Activated T-cell treated with anti-CD3 and anti-CD28 coated beads, Interleukin-2, amount 50 U/mL, for 24 hours (primary cell): ENCODE data around the gene MAS1L.

Source experiments
- DNase-seq: peaks from one replicate; pipeline ENCODE4 v3.0.0-alpha.2; 2020
- H3K27ac Mint-ChIP-seq: 2 replicates; pipeline ENCODE4 v1.8.0; 2020; ENCODE audit warnings: mild to moderate bottlenecking, mixed read lengths
- H3K27me3 Mint-ChIP-seq: 2 replicates; pipeline ENCODE4 v1.8.0; 2020; ENCODE audit warnings: mixed read lengths
- H3K36me3 Mint-ChIP-seq: 2 replicates; pipeline ENCODE4 v1.8.0; 2020; ENCODE audit warnings: low read depth, mixed read lengths
- H3K4me1 Mint-ChIP-seq: 2 replicates; pipeline ENCODE4 v1.8.0; 2020; ENCODE audit warnings: low read depth, mixed read lengths
- H3K4me3 Mint-ChIP-seq: 2 replicates; pipeline ENCODE4 v1.8.0; 2020; ENCODE audit warnings: mild to moderate bottlenecking, moderate library complexity, mixed read lengths
- H3K9me3 Mint-ChIP-seq: 2 replicates; pipeline ENCODE4 v1.8.0; 2020; ENCODE audit warnings: mixed read lengths

Gene MAS1L

GRCh38 chr6:29501106-29501505 lies 13.3 kb upstream of the MAS1L start:
- Mint-ChIP-seq H3K4me1 (no peaks in the 10 kb centered on the region), H3K36me3 (no peaks in the 10 kb centered on the region), H3K27ac (no peak overlapping the region), H3K4me3 (no peak overlapping the region), H3K9me3 (no peaks in the 10 kb centered on the region), H3K27me3 (peaks cover 55% of the 10 kb centered on the region)
- no peak for DNase-seq

GRCh38 chr6:29500594-29500993 lies 12.8 kb upstream of the MAS1L start:
- no peak overlapping the region for H3K27ac Mint-ChIP-seq

GRCh38 chr6:29499704-29500103 lies 11.9 kb upstream of the MAS1L start:
- Mint-ChIP-seq H3K27me3 (peaks cover 52% of the 10 kb centered on the region), H3K4me3 (no peak overlapping the region), H3K4me1 (no peaks in the 10 kb centered on the region)

More at GRCh38 chr6:29500594-29500993, 12.8 kb upstream of the MAS1L start:
- no peaks in the 10 kb centered on the region for H3K9me3 Mint-ChIP-seq
- H3K36me3 Mint-ChIP-seq: no peaks in the 10 kb centered on the region
- no peak overlapping the region for H3K4me3 Mint-ChIP-seq
- no peaks in the 10 kb centered on the region for H3K4me1 Mint-ChIP-seq
- no peak for DNase-seq
- H3K27me3 Mint-ChIP-seq: peaks cover 53% of the 10 kb centered on the region

GRCh38 chr6:29496961-29497360 lies 9.2 kb upstream of the MAS1L start:
- no peaks in the 10 kb centered on the region for H3K36me3 Mint-ChIP-seq
- H3K4me1 Mint-ChIP-seq: no peaks in the 10 kb centered on the region
- H3K4me3 Mint-ChIP-seq: no peak overlapping the region
- no peak overlapping the region for H3K27ac Mint-ChIP-seq
- H3K27me3 Mint-ChIP-seq: peaks cover 43% of the 10 kb centered on the region
- DNase-seq: no peak
- no peaks in the 10 kb centered on the region for H3K9me3 Mint-ChIP-seq

More at GRCh38 chr6:29499704-29500103, 11.9 kb upstream of the MAS1L start:
- Mint-ChIP-seq H3K9me3 (no peaks in the 10 kb centered on the region), H3K36me3 (no peaks in the 10 kb centered on the region), H3K27ac (no peak overlapping the region)
- DNase-seq: no peak

- DNase-seq: no peak
- no peak overlapping the region for H3K27ac Mint-ChIP-seq
- no peaks in the 10 kb centered on the region for H3K36me3 Mint-ChIP-seq
- H3K27me3 Mint-ChIP-seq: peaks cover 35% of the 10 kb centered on the region
- H3K4me1 Mint-ChIP-seq: no peaks in the 10 kb centered on the region
- H3K9me3 Mint-ChIP-seq: no peaks in the 10 kb centered on the region
- no peak overlapping the region for H3K4me3 Mint-ChIP-seq
Measured at GRCh38 chr6:29495571-29495970, 7.8 kb upstream of the MAS1L start.

- no peaks in the 10 kb centered on the region for H3K36me3 Mint-ChIP-seq
- H3K27me3 Mint-ChIP-seq: peaks cover 26% of the 10 kb centered on the region
- no peak overlapping the region for H3K4me3 Mint-ChIP-seq
- no peaks in the 10 kb centered on the region for H3K4me1 Mint-ChIP-seq
- no peak overlapping the region for H3K27ac Mint-ChIP-seq
- no peak for DNase-seq
- H3K9me3 Mint-ChIP-seq: no peaks in the 10 kb centered on the region
Measured at GRCh38 chr6:29494131-29494530, 6.4 kb upstream of the MAS1L start.

GRCh38 chr6:29493261-29493660 lies 5.5 kb upstream of the MAS1L start:
- H3K9me3 Mint-ChIP-seq: no peaks in the 10 kb centered on the region
- no peak overlapping the region for H3K27ac Mint-ChIP-seq
- H3K36me3 Mint-ChIP-seq: no peaks in the 10 kb centered on the region
- no peaks in the 10 kb centered on the region for H3K4me1 Mint-ChIP-seq
- H3K27me3 Mint-ChIP-seq: peaks cover 22% of the 10 kb centered on the region
- no peak for DNase-seq
- no peak overlapping the region for H3K4me3 Mint-ChIP-seq

- Mint-ChIP-seq H3K4me3 (no peak overlapping the region), H3K27ac (no peak overlapping the region), H3K27me3 (peaks cover 29% of the 10 kb centered on the region), H3K36me3 (no peaks in the 10 kb centered on the region), H3K4me1 (no peaks in the 10 kb centered on the region), H3K9me3 (no peaks in the 10 kb centered on the region)
- no peak for DNase-seq
Measured at GRCh38 chr6:29491574-29491973, 3.8 kb upstream of the MAS1L start.

- Mint-ChIP-seq H3K4me3 (no peak overlapping the region), H3K27me3 (peaks cover 32% of the 10 kb centered on the region), H3K27ac (no peak overlapping the region), H3K4me1 (no peaks in the 10 kb centered on the region), H3K9me3 (no peaks in the 10 kb centered on the region), H3K36me3 (no peaks in the 10 kb centered on the region)
- no peak for DNase-seq
Measured at GRCh38 chr6:29490552-29490951, 2.8 kb upstream of the MAS1L start.

- DNase-seq: no peak
- Mint-ChIP-seq H3K27me3 (peaks cover 33% of the 10 kb centered on the region), H3K9me3 (no peaks in the 10 kb centered on the region), H3K36me3 (no peaks in the 10 kb centered on the region), H3K4me3 (no peak overlapping the region), H3K27ac (no peak overlapping the region), H3K4me1 (no peaks in the 10 kb centered on the region)
Measured at GRCh38 chr6:29490055-29490454, 2.3 kb upstream of the MAS1L start.

GRCh38 chr6:29489286-29489685 lies 1.5 kb upstream of the MAS1L start:
- no peak for DNase-seq
- H3K9me3 Mint-ChIP-seq: no peaks in the 10 kb centered on the region

GRCh38 chr6:29488874-29489273 lies 1.1 kb upstream of the MAS1L start:
- peaks cover 41% of the 10 kb centered on the region for H3K27me3 Mint-ChIP-seq
- H3K4me1 Mint-ChIP-seq: no peaks in the 10 kb centered on the region
- DNase-seq: no peak
- no peaks in the 10 kb centered on the region for H3K9me3 Mint-ChIP-seq
- no peak overlapping the region for H3K27ac Mint-ChIP-seq
- no peaks in the 10 kb centered on the region for H3K36me3 Mint-ChIP-seq
- no peak overlapping the region for H3K4me3 Mint-ChIP-seq

More at GRCh38 chr6:29489286-29489685, 1.5 kb upstream of the MAS1L start:
- peaks cover 38% of the 10 kb centered on the region for H3K27me3 Mint-ChIP-seq
- no peaks in the 10 kb centered on the region for H3K4me1 Mint-ChIP-seq
- H3K36me3 Mint-ChIP-seq: no peaks in the 10 kb centered on the region
- H3K4me3 Mint-ChIP-seq: no peak overlapping the region
- H3K27ac Mint-ChIP-seq: no peak overlapping the region

GRCh38 chr6:29487131-29487530 lies 625 bp downstream of the MAS1L start:
- Mint-ChIP-seq H3K9me3 (no peaks in the 10 kb centered on the region), H3K36me3 (no peaks in the 10 kb centered on the region), H3K27ac (no peak overlapping the region), H3K27me3 (peaks cover 50% of the 10 kb centered on the region), H3K4me1 (no peaks in the 10 kb centered on the region), H3K4me3 (no peak overlapping the region)
- no peak for DNase-seq

GRCh38 chr6:29486577-29486976 lies 1.2 kb downstream of the MAS1L start:
- Mint-ChIP-seq H3K4me1 (no peaks in the 10 kb centered on the region), H3K27ac (no peak overlapping the region), H3K4me3 (no peak overlapping the region), H3K36me3 (no peaks in the 10 kb centered on the region), H3K27me3 (peaks cover 53% of the 10 kb centered on the region), H3K9me3 (no peaks in the 10 kb centered on the region)
- DNase-seq: no peak

GRCh38 chr6:29483735-29484134 lies 4.0 kb downstream of the MAS1L start:
- Mint-ChIP-seq H3K27ac (no peak overlapping the region), H3K36me3 (no peaks in the 10 kb centered on the region), H3K27me3 (peaks cover 46% of the 10 kb centered on the region), H3K4me1 (no peaks in the 10 kb centered on the region), H3K4me3 (no peak overlapping the region), H3K9me3 (no peaks in the 10 kb centered on the region)
- no peak for DNase-seq

- Mint-ChIP-seq H3K9me3 (no peaks in the 10 kb centered on the region), H3K4me3 (no peak overlapping the region), H3K27ac (no peak overlapping the region), H3K36me3 (no peaks in the 10 kb centered on the region), H3K27me3 (peaks cover 44% of the 10 kb centered on the region), H3K4me1 (no peaks in the 10 kb centered on the region)
- no peak for DNase-seq
Measured at GRCh38 chr6:29483186-29483585, 4.6 kb downstream of the MAS1L start.
